Epithelial cell of alveolus of lung (primary cell): ENCODE measurements around the gene SLC23A3. TPM values are rescaled to one million over a fixed set of nuclear protein-coding genes. Genes with fewer than 3 reads are reported as not detected.

Experiments
- total RNA-seq: library from RNA; depleted of rRNA; stranded (reverse); fragments of >200 nt; gene quantifications from 2 replicates; pipeline ENCODE4 v1.2.1, GENCODE V29; 2015

SLC23A3 gene
- total RNA-seq = 1.4 TPM in 1 of 2 replicates, not detected in the other

GRCh38 chr2:219169930-219170654, at the start of gene SLC23A3:
Gene SLC23A3 (minus strand): TSS chr2:219170029. CDS start chr2:219169984, 45 bp downstream.

GRCh38 chr2:219218732-219219701, 49.2 kb upstream of the SLC23A3 start, which contains the start of gene ABCB6:
Gene ABCB6 (minus strand): TSS chr2:219218958. CDS start chr2:219218673, 285 bp downstream.

GRCh38 chr2:219206328-219207133, 36.7 kb upstream of the SLC23A3 start, which contains the start of gene ZFAND2B:
Gene ZFAND2B (plus strand): TSS chr2:219206782. CDS start chr2:219206988, 206 bp downstream.

GRCh38 chr2:219177552-219178376, 7.9 kb upstream of the SLC23A3 start, which contains the start of gene RETREG2:
Gene RETREG2 (plus strand): TSS chr2:219178275. CDS start chr2:219178353, 78 bp downstream.

GRCh38 chr2:219176818-219177551, 7.2 kb upstream of the SLC23A3 start, which contains the start of gene CNPPD1:
Gene CNPPD1 (minus strand): TSS chr2:219176925. CDS start chr2:219176828, 97 bp downstream.

GRCh38 chr2:219160186-219161017, 9.4 kb downstream of the SLC23A3 start, which contains the start of gene NHEJ1:
Gene NHEJ1 (minus strand): TSS chr2:219160815. CDS start chr2:219158362, 2,453 bp downstream.

Other genes with a start within 250 kb of the SLC23A3 start
- gene CDK5R2, start 210.4 kb downstream of the SLC23A3 start, total RNA-seq = under 0.01 TPM in 1 of 2 replicates, not detected in the other
- gene FEV, start 184.8 kb downstream of the SLC23A3 start, total RNA-seq = not detected in 2 replicates
- gene CRYBA2, start 176.6 kb downstream of the SLC23A3 start, total RNA-seq = not detected in 2 replicates
- not detected in 2 replicates for gene CFAP65, start 128.5 kb downstream of the SLC23A3 start, total RNA-seq
- gene IHH, start 109.1 kb downstream of the SLC23A3 start, total RNA-seq = 0.32 TPM in 1 of 2 replicates, not detected in the other
- gene NHEJ1, start 9.2 kb downstream of the SLC23A3 start, total RNA-seq = 17.2 and 22.2 TPM in 2 replicates
- gene CNPPD1, start 6.9 kb upstream of the SLC23A3 start, total RNA-seq = 16.9 and 26.8 TPM in 2 replicates
- gene RETREG2, start 8.2 kb upstream of the SLC23A3 start, total RNA-seq = 43.0 and 46.3 TPM in 2 replicates
- gene ZFAND2B, start 36.8 kb upstream of the SLC23A3 start, total RNA-seq = 24.8 and 33.4 TPM in 2 replicates
- gene ABCB6, start 48.9 kb upstream of the SLC23A3 start, total RNA-seq = 17.2 and 17.9 TPM in 2 replicates
- 52.5 and 113 TPM in 2 replicates for gene ATG9A, start 59.6 kb upstream of the SLC23A3 start, total RNA-seq
- 21.9 and 33.2 TPM in 2 replicates for gene ANKZF1, start 59.8 kb upstream of the SLC23A3 start, total RNA-seq
- 10.1 and 11.8 TPM in 2 replicates for gene GLB1L, start 75.4 kb upstream of the SLC23A3 start, total RNA-seq
- gene STK16, start 75.5 kb upstream of the SLC23A3 start, total RNA-seq = 14.2 and 20.8 TPM in 2 replicates
- not detected in 2 replicates for gene TUBA4B, start 83.2 kb upstream of the SLC23A3 start, total RNA-seq
- 15.6 and 16.3 TPM in 2 replicates for gene TUBA4A, start 83.9 kb upstream of the SLC23A3 start, total RNA-seq
- gene DNAJB2, start 109.3 kb upstream of the SLC23A3 start, total RNA-seq = 12.0 and 32.1 TPM in 2 replicates
- gene PTPRN, start 139.4 kb upstream of the SLC23A3 start, total RNA-seq = 22.6 and 64.0 TPM in 2 replicates
- gene RESP18, start 162.7 kb upstream of the SLC23A3 start, total RNA-seq = not detected in 2 replicates
- gene DNPEP, start 217.9 kb upstream of the SLC23A3 start, total RNA-seq = 48.9 and 119 TPM in 2 replicates
- gene DES, start 248.3 kb upstream of the SLC23A3 start, total RNA-seq = under 0.01 and 20.4 TPM in 2 replicates